Gastroesophageal sphincter (tissue), 3 donors: ENCODE results near the gene TEX12.

Experiments
- POLR2A ChIP-seq, 2 donors: fragments of 450-650 bp; IDR thresholded peaks; one replicate each; pipeline ENCODE4 v1.6.1; 2017; ENCODE audit warnings: antibody characterized with exemption in 2 of 2, mild to moderate bottlenecking in 2 of 2, moderate library complexity in 1 of 2
- TF ChIP-seq, protein P1 (sequence below), 4 experiments: fragments of 200-600 bp in 2 of 4; fragments of 450-650 bp in 2 of 4; sonication (generic) in 1 of 4; IDR thresholded peaks; one replicate each; pipeline ENCODE4 v1.5.1; 2017 to 2019; ENCODE audit warnings: antibody characterized with exemption in 4 of 4, mild to moderate bottlenecking in 2 of 4, moderate library complexity in 2 of 4

- TF ChIP-seq, protein P1, sequence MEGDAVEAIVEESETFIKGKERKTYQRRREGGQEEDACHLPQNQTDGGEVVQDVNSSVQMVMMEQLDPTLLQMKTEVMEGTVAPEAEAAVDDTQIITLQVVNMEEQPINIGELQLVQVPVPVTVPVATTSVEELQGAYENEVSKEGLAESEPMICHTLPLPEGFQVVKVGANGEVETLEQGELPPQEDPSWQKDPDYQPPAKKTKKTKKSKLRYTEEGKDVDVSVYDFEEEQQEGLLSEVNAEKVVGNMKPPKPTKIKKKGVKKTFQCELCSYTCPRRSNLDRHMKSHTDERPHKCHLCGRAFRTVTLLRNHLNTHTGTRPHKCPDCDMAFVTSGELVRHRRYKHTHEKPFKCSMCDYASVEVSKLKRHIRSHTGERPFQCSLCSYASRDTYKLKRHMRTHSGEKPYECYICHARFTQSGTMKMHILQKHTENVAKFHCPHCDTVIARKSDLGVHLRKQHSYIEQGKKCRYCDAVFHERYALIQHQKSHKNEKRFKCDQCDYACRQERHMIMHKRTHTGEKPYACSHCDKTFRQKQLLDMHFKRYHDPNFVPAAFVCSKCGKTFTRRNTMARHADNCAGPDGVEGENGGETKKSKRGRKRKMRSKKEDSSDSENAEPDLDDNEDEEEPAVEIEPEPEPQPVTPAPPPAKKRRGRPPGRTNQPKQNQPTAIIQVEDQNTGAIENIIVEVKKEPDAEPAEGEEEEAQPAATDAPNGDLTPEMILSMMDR (IDR thresholded peaks at IDR 0.05) = no peak
- TF ChIP-seq POLR2A (IDR thresholded peaks at IDR 0.05) = no peak
Observed at GRCh38 chr11:112212290-112212689, 45.1 kb downstream of the TEX12 start.
